OCI-M2 (cell line): ENCODE data around the gene LRCH2.
"Not testable (repeated sequence)": the region's sequence is repeated elsewhere in the genome, so short reads cannot be mapped to it uniquely, and the experiment has no call there.

ENCODE experiments used
- DNase-seq: peaks from one replicate; lab custom pipeline; 2025; ENCODE audit not compliant: unreplicated experiment; lab: John Stamatoyannopoulos, UW

Gene LRCH2

GRCh38 chrX:115233497-115234455 is at the start of gene LRCH2:
Gene LRCH2 (minus strand): TSS chrX:115234096. CDS start chrX:115234041, 55 bp downstream.
- DNase-seq, result no peak

- no peak for DNase-seq
These were observed 35.3 kb upstream of the LRCH2 start for GRCh38 chrX:115269051-115269683.

- DNase-seq, result no peak
These were observed 34.5 kb upstream of the LRCH2 start for GRCh38 chrX:115268421-115268820.

- no peak for DNase-seq
These were observed 32.4 kb upstream of the LRCH2 start for GRCh38 chrX:115266300-115266699.

- no peak for DNase-seq
These were observed 30.1 kb upstream of the LRCH2 start for GRCh38 chrX:115264009-115264408.

GRCh38 chrX:115261148-115261547 is 27.3 kb upstream of the LRCH2 start:
- DNase-seq, result no peak

GRCh38 chrX:115260330-115260729 is 26.4 kb upstream of the LRCH2 start:
- no peak for DNase-seq

GRCh38 chrX:115259238-115259875 is 25.5 kb upstream of the LRCH2 start:
- DNase-seq, result no peak

GRCh38 chrX:115257711-115258110 is 23.8 kb upstream of the LRCH2 start:
- no peak for DNase-seq

- DNase-seq, result no peak
These were observed 21.1 kb upstream of the LRCH2 start for GRCh38 chrX:115255003-115255402.

- no peak for DNase-seq
These were observed 17.8 kb upstream of the LRCH2 start for GRCh38 chrX:115251458-115252233.

GRCh38 chrX:115237056-115237455 is 3.2 kb upstream of the LRCH2 start:
- DNase-seq, result no peak

GRCh38 chrX:115236560-115236959 is 2.7 kb upstream of the LRCH2 start:
- no peak for DNase-seq

- DNase-seq, result no peak
These were observed 565 bp upstream of the LRCH2 start for GRCh38 chrX:115234461-115234860.

GRCh38 chrX:115232933-115233496 is 881 bp downstream of the LRCH2 start:
- DNase-seq, result no peak

- DNase-seq, result no peak
These were observed 4.4 kb downstream of the LRCH2 start for GRCh38 chrX:115229337-115230003.

GRCh38 chrX:115226929-115227328 is 7.0 kb downstream of the LRCH2 start:
- DNase-seq, result no peak

- not testable (repeated sequence) for DNase-seq
These were observed 16.6 kb downstream of the LRCH2 start for GRCh38 chrX:115217346-115217745.

- no peak for DNase-seq
These were observed 19.3 kb downstream of the LRCH2 start for GRCh38 chrX:115214605-115215004.

GRCh38 chrX:115214151-115214550 is 19.7 kb downstream of the LRCH2 start:
- DNase-seq, result no peak
